Measurements from ENCODE around the gene DUSP11. TPM values are rescaled to one million over a fixed set of nuclear protein-coding genes. Genes with fewer than 3 reads are reported as not detected.

Gene DUSP11
- total RNA-seq, 1 donor from 2014 or later, result 36.3 TPM

DNA sequence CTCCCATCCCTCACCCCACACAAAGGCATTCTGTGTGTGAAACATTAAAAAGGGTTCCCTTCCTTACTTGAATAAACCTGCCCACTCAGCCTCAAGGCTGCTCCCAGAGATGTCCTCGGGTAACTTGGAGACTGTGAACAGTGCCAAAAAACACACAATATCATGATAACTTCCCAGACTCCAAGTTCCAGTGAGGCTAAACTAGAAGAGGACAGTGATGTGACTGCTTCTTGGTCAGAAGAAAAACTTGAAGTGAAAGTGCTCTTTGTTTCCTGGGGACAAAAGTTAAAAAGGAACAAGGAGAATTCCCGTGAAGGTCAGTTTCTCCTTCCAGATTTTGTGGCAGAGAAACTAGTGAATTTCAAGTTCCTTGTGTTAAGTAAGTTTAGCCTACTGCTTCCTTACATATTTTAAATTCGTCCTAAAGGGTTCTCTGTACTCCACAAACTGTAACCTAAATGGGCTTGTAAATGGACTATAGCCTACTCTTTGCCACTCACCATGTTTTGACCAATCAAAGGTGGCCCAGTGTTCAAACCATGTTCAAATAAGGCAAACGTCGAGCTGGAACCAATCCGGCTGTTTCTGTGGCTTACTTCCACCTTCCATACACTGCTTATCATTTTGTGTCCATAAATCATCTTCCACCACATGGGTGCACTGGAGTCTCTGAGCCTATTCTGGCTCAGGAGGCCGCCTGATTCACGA lies 63.2 kb downstream of the DUSP11 start:
- TF ChIP-seq POLR2AphosphoS5 (IDR thresholded peaks at IDR 0.05; ENCODE audit: insufficient read depth in 1 of 2, low read depth in 1 of 2) (no peak), POLR2A (IDR thresholded peaks at IDR 0.05) (no peak), CTCF (IDR thresholded peaks at IDR 0.05) (no peak)
- intact Hi-C loops (cut with DNase I), result no loop called here
- Histone ChIP-seq H3K9me3 (no peaks in the 10 kb centered on the region), H3K27me3 (no peaks in the 10 kb centered on the region), H3K36me3 (no peaks in the 10 kb centered on the region), H3K27ac (no peak overlapping the region), H3K4me3 (no peak overlapping the region), H3K4me1 (no peaks in the 10 kb centered on the region)
- DNase-seq (ENCODE audit: extremely low spot score in 2 of 2), result peak; percentile 7 to 32

- no peaks in the 10 kb centered on the region for H3K36me3 ChIP-seq
- no peaks in the 10 kb centered on the region for H3K9me3 ChIP-seq
- intact Hi-C loops (cut with DNase I), result no loop called here
- DNase-seq (ENCODE audit: extremely low spot score in 2 of 2), result no peak
- H3K27me3 ChIP-seq, result no peaks in the 10 kb centered on the region
- H3K4me1 ChIP-seq, result no peaks in the 10 kb centered on the region
- H3K27ac ChIP-seq, result no peak overlapping the region
- TF ChIP-seq POLR2AphosphoS5 (IDR thresholded peaks at IDR 0.05; ENCODE audit: insufficient read depth in 1 of 2, low read depth in 1 of 2) (no peak), CTCF (IDR thresholded peaks at IDR 0.05) (no peak), POLR2A (IDR thresholded peaks at IDR 0.05) (no peak)
- no peak overlapping the region for H3K4me3 ChIP-seq
Observed at GRCh38 chr2:73714091-73714490, 65.8 kb downstream of the DUSP11 start.

Other genes starting within 250 kb of the DUSP11 start
- not detected for gene NAT8, start 137.7 kb downstream of the DUSP11 start, total RNA-seq
- gene TPRKB, start 42.8 kb downstream of the DUSP11 start, total RNA-seq, result 18.9 TPM
- not detected for gene C2orf78, start 4.1 kb upstream of the DUSP11 start, total RNA-seq
- 30.4 TPM for gene STAMBP, start 48.9 kb upstream of the DUSP11 start, total RNA-seq
- 413 TPM for gene ACTG2, start 112.9 kb upstream of the DUSP11 start, total RNA-seq
- 52.3 TPM for gene DGUOK, start 146.8 kb upstream of the DUSP11 start, total RNA-seq
- gene TET3, start 204.8 kb upstream of the DUSP11 start, total RNA-seq, result 12.3 TPM